GM18519 (cell line): Measurements from ENCODE around the gene MCRS1.
A peak's percentile ranks its signal among the peaks of the same experiment; 100 is the strongest.

Experiments used
- ATAC-seq: cut with Tn5 transposase; IDR thresholded peaks from one replicate; pipeline ENCODE4 v1.9.1; 2021; ENCODE audit warnings: mild to moderate bottlenecking, moderate library complexity; ENCODE audit not compliant: unreplicated experiment, low FRiP score

The MCRS1 gene

GRCh38 chr12:49582850-49583249, 14.9 kb upstream of the MCRS1 start:
- ATAC-seq = no peak

- no peak for ATAC-seq
Observed at GRCh38 chr12:49582201-49582600, 14.3 kb upstream of the MCRS1 start.

DNA sequence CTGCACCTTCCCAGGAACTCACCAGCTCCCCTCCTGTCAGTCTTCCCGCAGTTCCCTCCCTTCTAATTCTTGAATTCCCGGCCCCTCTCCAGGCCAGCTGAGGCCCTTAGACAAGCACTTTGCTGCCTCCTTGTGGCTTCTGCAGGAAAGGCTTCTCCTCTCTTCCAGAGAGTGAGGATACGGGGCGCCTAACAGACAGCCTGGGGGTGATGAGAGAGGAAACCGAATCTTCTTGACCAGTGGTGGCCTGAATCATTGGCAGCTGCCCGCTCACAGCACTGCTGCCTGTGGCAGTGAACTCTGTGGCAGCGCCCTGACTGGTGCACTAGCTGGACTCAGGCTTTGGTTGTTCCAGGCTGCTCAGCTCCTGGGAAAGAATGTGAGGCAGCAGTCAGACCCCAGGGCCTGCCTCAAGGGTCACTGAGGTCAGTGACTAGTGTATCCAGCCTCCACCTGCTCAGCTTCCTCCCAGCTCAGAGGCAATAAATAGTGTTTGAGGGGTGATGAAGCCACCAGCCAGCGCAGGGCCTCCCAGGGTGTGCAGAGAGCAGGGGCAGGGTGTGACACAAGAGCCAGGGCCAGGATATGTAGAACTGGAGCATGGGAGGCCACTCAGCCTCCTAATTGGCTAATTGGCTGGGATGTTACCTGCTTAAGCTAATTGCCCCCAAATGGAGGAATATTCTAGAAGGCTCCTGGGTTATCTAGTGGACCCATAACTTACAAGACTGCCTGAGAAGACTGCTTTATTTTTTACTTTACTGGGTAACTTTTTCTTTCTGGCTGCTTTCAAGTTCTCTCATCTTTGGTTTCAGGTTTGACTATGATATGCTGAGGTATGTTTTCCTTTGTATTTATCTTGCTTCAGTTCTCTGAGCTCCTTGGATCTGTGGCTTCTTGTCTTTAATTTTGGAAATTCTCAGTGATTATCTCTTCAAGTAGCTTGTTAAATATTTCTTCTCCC, 12.9 kb upstream of the MCRS1 start:
- no peak for ATAC-seq

DNA sequence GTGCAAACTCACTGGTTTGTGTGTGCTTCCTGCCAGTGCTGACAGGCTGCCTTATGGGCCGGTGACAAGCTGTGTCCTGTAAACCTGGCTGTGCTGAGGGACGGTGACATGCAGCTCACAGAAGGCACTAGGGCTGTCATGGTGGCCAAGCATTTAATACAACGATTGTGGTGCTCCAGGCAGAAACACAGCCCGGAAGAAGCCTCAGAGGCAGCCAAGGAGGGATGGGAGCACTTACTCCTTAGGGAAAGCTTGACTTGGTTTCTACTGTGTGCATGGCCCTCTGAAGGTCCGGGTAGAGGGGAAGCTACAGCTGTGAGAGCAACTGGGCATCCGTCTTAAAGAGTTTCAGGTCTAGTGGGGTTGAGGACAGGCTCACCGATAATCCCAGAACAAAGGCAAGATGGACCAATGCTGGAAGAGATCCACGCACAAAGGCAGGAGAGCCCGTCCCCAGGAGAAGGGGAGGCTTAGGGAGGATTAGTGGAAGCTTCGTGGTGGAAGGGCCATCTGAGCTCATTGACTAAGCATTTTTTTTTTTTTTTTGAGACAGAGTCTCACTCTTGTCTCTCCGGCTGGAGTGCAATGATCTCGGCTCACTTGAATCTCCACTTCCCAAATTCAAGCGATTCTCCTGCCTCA, 10.7 kb upstream of the MCRS1 start:
- no peak for ATAC-seq

- no peak for ATAC-seq
Observed at GRCh38 chr12:49577589-49578315, 9.8 kb upstream of the MCRS1 start.

DNA sequence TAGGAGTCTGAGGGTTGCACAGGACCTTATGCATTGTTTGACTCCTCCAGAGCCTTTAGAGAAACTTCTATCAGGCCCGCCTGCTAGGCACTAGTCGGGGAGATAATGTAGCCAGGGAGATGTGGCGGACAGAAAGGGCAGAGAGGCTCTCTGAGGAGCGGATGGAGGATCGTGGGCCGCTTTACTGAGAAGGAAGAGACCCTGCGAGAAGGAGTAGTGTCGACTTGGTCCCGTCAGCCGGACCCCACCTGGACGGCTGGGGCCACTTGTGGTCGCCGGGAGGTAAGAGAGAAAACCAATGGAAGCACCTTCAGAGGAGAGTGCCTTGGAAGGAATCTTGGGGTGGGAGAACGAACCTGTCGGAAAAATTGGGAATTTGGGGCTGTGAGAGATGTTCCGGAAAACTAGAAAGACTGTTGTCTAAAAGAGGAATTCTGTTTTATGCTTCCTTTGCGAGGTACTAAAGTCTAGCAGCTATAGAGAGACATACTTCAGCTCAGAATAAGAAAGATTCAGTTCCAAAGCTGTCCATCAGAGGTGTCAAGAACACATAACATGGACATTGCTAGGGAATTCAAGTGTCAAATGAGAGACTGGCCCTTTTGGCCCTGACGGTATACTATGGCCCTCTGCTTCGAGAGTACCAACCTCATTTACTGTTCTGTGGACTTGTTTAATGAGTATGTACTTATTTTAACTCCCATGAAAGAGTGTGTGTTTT, 660 bp upstream of the MCRS1 start:
- peak; percentile 16 for ATAC-seq

- ATAC-seq = no peak
Observed at GRCh38 chr12:49567302-49567610, 686 bp downstream of the MCRS1 start.

DNA sequence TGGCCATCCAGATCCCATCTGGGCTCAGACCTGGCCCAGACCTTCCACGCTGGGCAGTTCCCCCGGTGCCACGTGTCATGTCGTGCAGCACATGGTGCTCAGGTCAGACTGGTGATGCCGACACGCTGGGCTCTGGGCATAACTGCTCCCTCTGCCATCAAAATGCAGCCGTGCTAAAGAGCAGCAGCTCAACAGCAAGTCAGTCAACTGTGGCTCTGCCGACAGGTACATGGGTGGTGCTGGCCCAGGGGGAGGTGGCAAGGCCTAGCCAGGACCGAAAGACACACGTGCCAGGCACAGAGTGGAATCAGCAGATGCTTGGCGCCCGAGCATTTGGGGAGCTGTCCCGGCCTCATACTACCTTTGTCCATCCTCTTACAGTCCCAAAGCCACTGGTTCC, 1.6 kb downstream of the MCRS1 start:
- ATAC-seq = no peak

- ATAC-seq = no peak
Observed at GRCh38 chr12:49565406-49566265, 2.3 kb downstream of the MCRS1 start.

DNA sequence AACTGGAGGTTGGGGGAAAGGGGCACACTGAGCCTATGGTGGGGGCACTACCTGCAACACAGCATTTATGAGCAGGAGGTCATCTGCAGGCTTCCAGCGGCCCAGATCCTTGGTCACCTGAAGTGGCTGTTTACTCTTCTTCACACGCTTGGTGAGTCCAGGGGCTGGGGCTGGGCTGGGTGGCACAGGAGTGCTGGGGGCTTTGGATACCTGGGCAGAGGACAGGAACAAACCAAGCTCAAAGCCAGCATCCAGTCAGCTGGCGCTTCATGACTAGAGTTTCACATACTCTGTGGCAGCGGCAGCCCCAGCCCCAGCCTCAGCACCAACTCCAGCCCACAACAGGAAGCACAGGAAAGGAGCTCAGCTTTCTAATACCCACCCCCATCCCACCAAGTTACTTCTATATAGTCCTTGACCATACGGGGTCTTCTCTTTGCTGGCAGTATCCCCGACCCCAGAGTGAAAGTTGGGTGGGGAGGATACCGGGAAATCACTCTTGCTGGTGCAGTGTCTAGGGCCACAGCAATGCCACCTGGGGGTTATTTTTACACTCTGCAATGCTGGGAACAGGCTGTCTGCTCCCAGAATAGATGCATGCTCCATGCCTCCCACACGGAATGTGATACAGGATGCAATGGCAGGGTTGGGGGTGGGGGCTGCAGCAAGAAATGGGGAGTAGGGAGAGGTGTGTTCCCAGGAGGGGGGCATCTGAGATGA, 3.1 kb downstream of the MCRS1 start:
- ATAC-seq = no peak

DNA sequence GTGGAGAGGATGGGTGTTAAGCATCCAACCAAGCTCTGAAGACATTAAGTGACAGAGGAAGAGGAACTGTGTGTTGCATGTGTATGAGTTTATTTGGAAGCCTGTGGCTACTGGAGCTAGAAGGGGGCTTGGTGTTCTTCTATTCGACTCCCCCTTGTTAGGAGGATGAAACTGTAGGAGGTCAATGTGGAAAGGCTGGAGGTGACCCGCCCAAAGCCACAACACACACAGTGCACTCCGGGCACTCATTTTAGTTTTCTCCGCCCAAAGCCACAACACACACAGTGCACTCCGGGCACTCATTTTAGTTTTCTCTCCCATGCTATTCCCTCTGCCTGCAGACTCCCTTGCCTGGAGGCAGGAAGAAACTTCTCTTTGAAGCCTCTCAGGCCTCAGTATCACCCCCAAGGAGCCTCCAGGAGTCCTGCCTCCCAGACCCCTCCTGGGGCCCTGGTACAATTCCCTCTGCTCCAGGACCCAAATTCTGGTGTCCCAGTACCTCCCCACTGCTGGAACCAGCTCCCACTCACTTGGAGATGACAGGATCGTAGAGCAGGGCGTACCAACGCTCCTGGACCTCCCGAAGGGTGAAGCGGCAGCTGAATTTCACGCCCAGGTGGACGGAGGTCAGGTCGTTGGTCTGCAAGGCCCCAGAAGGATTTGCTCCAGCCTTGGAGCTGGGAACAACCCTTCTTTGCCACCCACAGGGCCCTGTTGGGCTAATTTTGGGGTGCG, 3.8 kb downstream of the MCRS1 start:
- ATAC-seq = no peak

DNA sequence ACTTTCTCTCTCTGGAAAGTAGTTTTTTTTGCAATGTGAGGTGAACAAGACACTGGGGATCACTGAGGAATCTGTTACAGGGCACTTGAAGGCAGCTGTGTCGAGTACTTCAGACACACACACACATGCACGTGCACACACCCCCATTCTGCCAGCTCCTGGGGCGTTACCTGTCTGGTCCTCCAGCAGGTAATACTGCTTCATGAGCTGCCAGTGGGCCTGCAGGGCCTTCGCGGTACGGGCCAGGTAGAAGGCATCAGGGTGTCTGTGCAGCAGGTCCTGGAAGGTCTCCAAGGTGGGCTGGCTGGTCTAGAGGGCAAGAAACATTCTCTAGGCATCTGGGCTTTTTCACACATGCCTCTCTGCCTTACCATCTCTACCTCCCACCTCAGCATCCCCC, 5.1 kb downstream of the MCRS1 start:
- no peak for ATAC-seq

DNA sequence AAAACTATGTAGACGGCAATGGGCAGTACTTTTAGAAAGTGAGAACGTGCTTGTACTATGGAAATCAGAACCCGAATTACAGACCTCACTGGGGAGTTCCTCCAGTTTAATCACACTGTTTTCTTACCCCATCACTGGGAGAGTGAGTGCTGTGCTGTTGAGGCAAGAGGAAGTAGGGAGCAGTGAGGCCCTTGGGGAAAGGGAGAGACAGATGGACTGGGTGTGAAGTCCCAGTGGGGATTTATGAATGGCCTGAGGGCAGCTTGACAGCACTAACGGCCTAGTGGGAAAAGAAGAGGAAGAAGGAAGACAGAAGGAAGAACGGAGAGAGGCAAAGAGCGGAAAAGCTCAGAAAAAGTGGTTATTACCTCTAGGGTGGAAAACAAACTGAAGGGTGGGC, 5.7 kb downstream of the MCRS1 start:
- ATAC-seq = no peak

GRCh38 chr12:49560695-49561094, 7.2 kb downstream of the MCRS1 start:
- ATAC-seq = no peak

- ATAC-seq = no peak
Observed at GRCh38 chr12:49559011-49559675, 8.8 kb downstream of the MCRS1 start.

- ATAC-seq = no peak
Observed at GRCh38 chr12:49558526-49558925, 9.4 kb downstream of the MCRS1 start.

- no peak for ATAC-seq
Observed at GRCh38 chr12:49557917-49558215, 10.1 kb downstream of the MCRS1 start.

- no peak for ATAC-seq
Observed at GRCh38 chr12:49557187-49557916, 10.6 kb downstream of the MCRS1 start.
